ENCODE data around the gene ABCF3.
"Not testable (repeated sequence)": the region's sequence is repeated elsewhere in the genome, so short reads cannot be mapped to it uniquely, and the experiment has no call there.

Gene ABCF3

DNA sequence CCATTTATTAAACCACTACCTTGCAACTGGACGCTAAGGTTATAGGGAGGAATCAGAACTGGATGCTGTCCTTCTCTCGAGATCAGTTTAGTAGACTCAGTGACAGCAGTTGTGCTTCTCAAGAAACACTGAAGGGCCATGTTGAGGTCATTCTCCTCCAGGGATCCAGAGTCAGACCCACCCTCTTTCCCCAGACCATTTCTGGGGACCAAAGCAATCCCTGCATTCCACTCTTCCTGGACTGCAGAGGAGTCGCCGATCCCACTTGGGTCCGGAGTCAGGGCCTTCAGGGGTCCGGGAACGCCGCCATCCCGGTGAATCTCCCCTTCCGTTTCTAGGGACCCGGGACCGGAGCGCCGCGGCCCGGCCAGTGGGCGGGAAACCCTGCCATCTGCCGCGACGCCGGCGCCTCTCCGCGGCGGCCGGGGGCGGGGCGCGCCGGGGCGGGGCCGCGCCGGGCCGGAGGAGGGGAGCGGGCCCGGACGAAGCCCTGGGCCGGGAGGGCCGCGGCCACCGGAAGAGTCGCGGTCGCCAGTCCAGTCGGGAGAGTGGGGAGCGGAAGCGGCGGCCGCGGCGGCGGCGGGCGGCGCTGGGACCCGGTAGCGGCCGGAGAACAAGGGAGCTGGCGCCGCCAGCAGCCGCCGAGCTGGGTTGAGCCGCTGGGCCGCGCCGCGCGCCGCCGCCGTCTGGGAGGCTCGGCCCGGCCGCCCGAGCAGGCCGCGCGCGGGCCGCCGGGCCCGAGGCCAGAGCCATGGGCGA, 30.9 kb upstream of the ABCF3 start, which contains the start of gene DVL3:
Gene DVL3, plus strand, starts transcription at position 493 of the 759 bp plus-strand sequence. Its CDS starts 259 bp downstream, at position 752.
- no peaks in the 10 kb centered on the region for H3K9me3 ChIP-seq (ENCODE audit: control insufficient read depth, low read length)
- H3K4me1 ChIP-seq (ENCODE audit: control insufficient read depth, insufficient read depth, low read length, poor library complexity, severe bottlenecking): peaks cover 17% of the 10 kb centered on the region
- peak within 1 kb of the TSS; percentile 63 for H3K27ac ChIP-seq (ENCODE audit: insufficient read depth, low read length, poor library complexity, severe bottlenecking)
- H3K36me3 ChIP-seq (ENCODE audit: control insufficient read depth, insufficient read depth, low read length): no peaks in the 10 kb centered on the region
- H3K4me3 ChIP-seq (ENCODE audit: insufficient read depth, low read depth, low read length, poor library complexity, severe bottlenecking): peak within 1 kb of the TSS; percentile 88
- peak; percentile 27 to 43 (median 31) for DNase-seq
- no peaks in the 10 kb centered on the region for H3K27me3 ChIP-seq (replicated peaks; ENCODE audit: control insufficient read depth, insufficient read depth, low read length, poor library complexity, severe bottlenecking)

DNA sequence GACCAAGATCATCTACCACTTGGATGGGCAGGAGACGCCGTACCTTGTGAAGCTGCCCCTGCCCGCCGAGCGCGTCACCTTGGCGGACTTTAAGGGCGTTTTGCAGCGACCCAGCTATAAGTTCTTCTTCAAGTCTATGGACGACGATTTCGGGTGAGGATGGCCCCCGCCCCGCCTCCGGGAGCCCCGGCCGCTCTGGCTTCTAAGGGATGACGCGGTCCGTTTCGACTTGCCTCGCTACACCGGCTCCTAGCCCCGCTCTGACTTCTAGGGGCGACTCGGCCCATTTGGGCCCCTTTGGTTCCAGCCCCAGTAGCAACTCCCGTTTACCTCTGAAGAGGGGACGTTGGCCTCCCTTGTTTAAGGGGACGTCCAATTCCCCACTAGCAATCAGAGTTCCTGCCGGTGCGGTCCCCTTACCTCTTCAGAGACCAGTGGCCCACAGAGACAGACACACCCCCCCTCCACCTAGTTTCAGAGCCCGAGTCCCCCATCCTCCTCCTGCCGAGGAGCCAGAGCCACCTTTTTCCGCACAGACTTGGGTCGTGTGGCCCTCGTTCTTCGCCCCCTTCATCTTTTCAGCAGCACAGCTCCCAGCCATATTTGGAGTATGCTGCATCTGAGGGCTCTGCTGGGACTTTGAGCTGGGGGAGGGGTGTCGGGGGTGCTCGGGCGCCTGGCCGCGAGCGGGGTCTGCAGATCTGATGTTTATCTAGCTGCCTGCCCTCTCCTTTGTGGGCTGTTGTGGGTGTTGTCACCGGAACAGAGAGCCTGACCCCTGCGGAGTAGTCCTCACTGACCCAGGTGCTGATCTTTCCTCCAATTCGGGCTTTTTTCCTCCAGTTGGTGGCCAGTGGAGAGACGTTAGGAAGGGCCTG, 30.1 kb upstream of the ABCF3 start:
- Histone ChIP-seq H3K27me3 (replicated peaks; ENCODE audit: control insufficient read depth, insufficient read depth, low read length, poor library complexity, severe bottlenecking) (no peaks in the 10 kb centered on the region), H3K4me3 (ENCODE audit: insufficient read depth, low read depth, low read length, poor library complexity, severe bottlenecking) (peak overlapping the region; percentile 88), H3K9me3 (ENCODE audit: control insufficient read depth, low read length) (no peaks in the 10 kb centered on the region), H3K27ac (ENCODE audit: insufficient read depth, low read length, poor library complexity, severe bottlenecking) (peak overlapping the region; percentile 63), H3K36me3 (ENCODE audit: control insufficient read depth, insufficient read depth, low read length) (no peaks in the 10 kb centered on the region), H3K4me1 (ENCODE audit: control insufficient read depth, insufficient read depth, low read length, poor library complexity, severe bottlenecking) (peaks cover 17% of the 10 kb centered on the region)
- DNase-seq: peak in 2 of 3 donors; percentile 24 to 25

DNA sequence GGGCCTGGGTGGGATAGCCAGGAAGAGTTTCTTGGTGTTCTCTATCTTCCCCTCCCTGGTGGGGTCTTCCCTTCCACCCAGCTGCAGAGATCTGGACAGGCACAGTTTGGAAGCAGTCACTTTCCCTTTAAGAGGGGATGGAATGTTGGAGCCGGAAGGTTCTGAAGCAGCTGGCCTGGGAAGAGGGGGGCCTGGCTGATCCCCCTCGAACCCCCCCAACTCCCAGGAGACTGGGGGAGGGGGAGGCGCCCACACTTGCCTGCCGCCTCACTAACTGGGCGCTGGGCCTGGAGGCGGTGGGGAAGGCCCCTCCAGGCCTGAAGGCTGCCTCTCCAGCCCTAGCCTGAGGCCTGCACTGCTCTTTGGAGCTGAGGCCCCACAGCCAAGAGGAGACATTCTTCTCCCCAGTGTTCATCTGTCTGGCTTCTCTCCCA, 29.5 kb upstream of the ABCF3 start:
- no peak overlapping the region for H3K27ac ChIP-seq (ENCODE audit: insufficient read depth, low read length, poor library complexity, severe bottlenecking)

DNA sequence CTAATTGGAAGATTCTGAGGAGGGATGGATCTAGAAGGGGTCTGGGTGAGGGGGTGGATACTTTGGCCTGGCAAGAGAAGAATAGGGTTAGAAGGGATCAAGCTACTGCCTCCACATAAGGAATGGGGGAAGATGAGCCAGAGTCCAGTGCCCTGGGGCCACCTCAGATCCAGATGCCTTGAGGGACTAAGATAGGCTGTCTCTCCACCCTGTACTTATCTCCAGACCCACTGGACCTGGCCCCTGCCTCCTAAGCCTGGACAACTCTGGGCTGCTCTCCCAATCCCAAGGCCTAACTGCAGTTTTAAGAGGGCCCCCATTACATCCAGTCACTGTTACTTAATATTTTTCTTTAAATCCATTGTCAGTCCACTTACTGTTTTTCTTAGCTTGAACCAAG, 28.8 kb upstream of the ABCF3 start:
- Histone ChIP-seq H3K27me3 (replicated peaks; ENCODE audit: control insufficient read depth, insufficient read depth, low read length, poor library complexity, severe bottlenecking) (no peaks in the 10 kb centered on the region), H3K36me3 (ENCODE audit: control insufficient read depth, insufficient read depth, low read length) (no peaks in the 10 kb centered on the region), H3K27ac (ENCODE audit: insufficient read depth, low read length, poor library complexity, severe bottlenecking) (no peak overlapping the region), H3K4me1 (ENCODE audit: control insufficient read depth, insufficient read depth, low read length, poor library complexity, severe bottlenecking) (peaks cover 17% of the 10 kb centered on the region), H3K9me3 (ENCODE audit: control insufficient read depth, low read length) (no peaks in the 10 kb centered on the region), H3K4me3 (ENCODE audit: insufficient read depth, low read depth, low read length, poor library complexity, severe bottlenecking) (no peak overlapping the region)
- no peak for DNase-seq

More for the DNA sequence above, 29.5 kb upstream of the ABCF3 start:
- no peaks in the 10 kb centered on the region for H3K36me3 ChIP-seq (ENCODE audit: control insufficient read depth, insufficient read depth, low read length)
- no peaks in the 10 kb centered on the region for H3K9me3 ChIP-seq (ENCODE audit: control insufficient read depth, low read length)
- H3K4me3 ChIP-seq (ENCODE audit: insufficient read depth, low read depth, low read length, poor library complexity, severe bottlenecking): peak overlapping the region; percentile 88
- peaks cover 17% of the 10 kb centered on the region for H3K4me1 ChIP-seq (ENCODE audit: control insufficient read depth, insufficient read depth, low read length, poor library complexity, severe bottlenecking)
- H3K27me3 ChIP-seq (replicated peaks; ENCODE audit: control insufficient read depth, insufficient read depth, low read length, poor library complexity, severe bottlenecking): no peaks in the 10 kb centered on the region
- DNase-seq: no peak

DNA sequence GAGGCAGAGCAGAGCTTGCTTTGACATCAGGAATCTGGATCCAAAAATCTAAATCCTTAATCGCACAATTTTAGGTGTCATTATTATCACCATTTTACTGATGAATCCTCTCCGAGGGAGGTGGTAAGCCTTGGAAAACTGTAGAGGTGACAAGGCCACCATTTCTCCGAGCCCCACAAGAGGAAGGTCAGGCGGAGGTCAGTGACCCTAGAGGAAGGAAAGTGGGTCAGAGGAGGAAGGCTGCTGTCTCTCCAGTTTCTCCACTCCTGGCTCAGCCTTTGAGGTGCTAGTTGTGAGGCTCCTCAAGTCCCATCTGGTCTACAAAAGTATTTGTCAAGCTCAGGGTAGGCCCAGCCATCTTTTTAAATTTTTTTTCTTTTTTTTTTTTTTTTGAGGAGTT, 27.6 kb upstream of the ABCF3 start:
- peaks cover under 1% of the 10 kb centered on the region for H3K36me3 ChIP-seq (ENCODE audit: control insufficient read depth, insufficient read depth, low read length)
- peaks cover 17% of the 10 kb centered on the region for H3K4me1 ChIP-seq (ENCODE audit: control insufficient read depth, insufficient read depth, low read length, poor library complexity, severe bottlenecking)
- no peaks in the 10 kb centered on the region for H3K9me3 ChIP-seq (ENCODE audit: control insufficient read depth, low read length)
- DNase-seq: no peak
- H3K4me3 ChIP-seq (ENCODE audit: insufficient read depth, low read depth, low read length, poor library complexity, severe bottlenecking): no peak overlapping the region
- H3K27ac ChIP-seq (ENCODE audit: insufficient read depth, low read length, poor library complexity, severe bottlenecking): no peak overlapping the region
- no peaks in the 10 kb centered on the region for H3K27me3 ChIP-seq (replicated peaks; ENCODE audit: control insufficient read depth, insufficient read depth, low read length, poor library complexity, severe bottlenecking)

DNA sequence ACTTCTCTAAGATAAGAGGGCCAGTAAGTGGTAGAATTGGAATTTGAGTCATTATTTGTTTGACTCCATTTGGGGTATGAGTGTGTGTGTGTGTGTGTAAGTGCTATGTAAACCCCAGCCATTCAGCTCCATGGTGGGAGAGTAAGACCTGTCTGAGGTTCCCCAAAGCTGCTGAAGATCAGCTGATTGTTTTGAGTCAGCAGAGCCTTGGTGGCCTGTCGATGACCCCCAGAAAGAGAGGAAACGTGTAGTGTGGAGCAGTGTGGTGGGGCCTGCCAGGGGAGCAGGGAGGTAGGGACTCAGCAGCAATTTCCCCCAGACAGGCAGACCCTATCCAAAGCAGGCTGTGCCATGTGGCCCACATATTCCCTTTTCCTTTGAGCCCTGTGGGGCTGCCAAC, 25.5 kb upstream of the ABCF3 start:
- Histone ChIP-seq H3K36me3 (ENCODE audit: control insufficient read depth, insufficient read depth, low read length) (peaks cover 21% of the 10 kb centered on the region), H3K27ac (ENCODE audit: insufficient read depth, low read length, poor library complexity, severe bottlenecking) (no peak overlapping the region), H3K27me3 (replicated peaks; ENCODE audit: control insufficient read depth, insufficient read depth, low read length, poor library complexity, severe bottlenecking) (no peaks in the 10 kb centered on the region), H3K9me3 (ENCODE audit: control insufficient read depth, low read length) (no peaks in the 10 kb centered on the region), H3K4me3 (ENCODE audit: insufficient read depth, low read depth, low read length, poor library complexity, severe bottlenecking) (no peak overlapping the region), H3K4me1 (ENCODE audit: control insufficient read depth, insufficient read depth, low read length, poor library complexity, severe bottlenecking) (peaks cover 13% of the 10 kb centered on the region)
- DNase-seq: no peak

DNA sequence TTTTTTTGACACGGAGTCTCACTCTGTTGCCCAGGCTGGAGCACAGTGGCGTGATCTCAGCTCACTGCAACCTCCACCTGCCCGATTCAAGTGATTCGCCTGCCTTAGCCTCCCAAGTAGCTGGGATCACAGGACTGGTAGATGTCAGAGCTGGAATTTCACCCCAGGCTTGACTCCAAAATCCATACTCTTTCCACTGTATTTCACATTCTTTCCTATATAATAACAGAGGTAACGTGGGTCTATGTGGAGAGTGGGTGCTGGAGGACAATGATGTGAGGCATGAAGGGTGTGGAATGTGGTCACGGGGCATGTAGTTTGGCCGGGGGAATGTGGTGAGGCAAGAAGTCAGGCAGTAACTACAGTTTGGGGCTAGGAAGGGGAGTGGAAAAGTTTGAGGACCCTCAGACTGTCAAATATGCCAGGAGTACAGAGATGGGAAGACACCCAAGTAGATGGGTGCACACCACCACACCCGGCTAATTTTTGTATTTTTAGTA, 23.4 kb upstream of the ABCF3 start:
- not testable (repeated sequence) for H3K4me3 ChIP-seq (ENCODE audit: insufficient read depth, low read depth, low read length, poor library complexity, severe bottlenecking); H3K27me3 ChIP-seq (replicated peaks; ENCODE audit: control insufficient read depth, insufficient read depth, low read length, poor library complexity, severe bottlenecking); H3K4me1 ChIP-seq (ENCODE audit: control insufficient read depth, insufficient read depth, low read length, poor library complexity, severe bottlenecking); H3K9me3 ChIP-seq (ENCODE audit: control insufficient read depth, low read length); DNase-seq; H3K27ac ChIP-seq (ENCODE audit: insufficient read depth, low read length, poor library complexity, severe bottlenecking)
- H3K36me3 ChIP-seq (ENCODE audit: control insufficient read depth, insufficient read depth, low read length): peaks cover 32% of the 10 kb centered on the region

DNA sequence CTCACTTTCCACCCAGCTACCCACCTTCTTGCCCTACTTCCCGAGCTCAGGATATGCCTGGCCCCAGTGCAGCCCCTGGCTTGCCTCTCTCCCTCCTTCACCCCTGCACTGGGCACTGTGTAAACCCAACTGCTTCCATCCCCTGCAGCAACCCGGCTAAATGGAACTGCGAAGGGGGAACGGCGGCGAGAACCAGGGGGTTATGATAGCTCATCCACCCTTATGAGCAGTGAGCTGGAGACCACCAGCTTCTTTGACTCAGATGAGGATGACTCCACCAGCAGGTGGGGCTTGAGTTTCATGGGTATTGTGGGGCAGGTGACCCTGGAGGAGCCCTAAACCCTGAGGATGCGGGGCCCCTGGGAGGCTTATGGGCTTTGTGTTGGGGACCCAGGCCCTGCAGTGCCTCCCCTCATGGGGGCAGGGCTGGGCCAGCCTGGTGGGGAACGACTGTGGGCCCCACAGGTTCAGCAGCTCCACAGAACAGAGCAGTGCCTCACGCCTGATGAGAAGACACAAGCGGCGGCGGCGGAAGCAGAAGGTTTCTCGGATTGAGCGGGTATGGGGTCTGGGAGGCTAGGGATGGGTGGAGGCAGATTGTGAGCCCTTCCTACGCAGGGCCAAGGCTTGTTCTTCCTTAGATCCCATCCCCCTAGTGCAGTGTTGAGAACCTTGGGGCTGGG, 21.2 kb upstream of the ABCF3 start:
- H3K27ac ChIP-seq (ENCODE audit: insufficient read depth, low read length, poor library complexity, severe bottlenecking): no peak overlapping the region
- no peak overlapping the region for H3K4me3 ChIP-seq (ENCODE audit: insufficient read depth, low read depth, low read length, poor library complexity, severe bottlenecking)
- no peaks in the 10 kb centered on the region for H3K27me3 ChIP-seq (replicated peaks; ENCODE audit: control insufficient read depth, insufficient read depth, low read length, poor library complexity, severe bottlenecking)
- DNase-seq: no peak
- H3K36me3 ChIP-seq (ENCODE audit: control insufficient read depth, insufficient read depth, low read length): peaks cover 39% of the 10 kb centered on the region
- no peaks in the 10 kb centered on the region for H3K4me1 ChIP-seq (ENCODE audit: control insufficient read depth, insufficient read depth, low read length, poor library complexity, severe bottlenecking)
- no peaks in the 10 kb centered on the region for H3K9me3 ChIP-seq (ENCODE audit: control insufficient read depth, low read length)

DNA sequence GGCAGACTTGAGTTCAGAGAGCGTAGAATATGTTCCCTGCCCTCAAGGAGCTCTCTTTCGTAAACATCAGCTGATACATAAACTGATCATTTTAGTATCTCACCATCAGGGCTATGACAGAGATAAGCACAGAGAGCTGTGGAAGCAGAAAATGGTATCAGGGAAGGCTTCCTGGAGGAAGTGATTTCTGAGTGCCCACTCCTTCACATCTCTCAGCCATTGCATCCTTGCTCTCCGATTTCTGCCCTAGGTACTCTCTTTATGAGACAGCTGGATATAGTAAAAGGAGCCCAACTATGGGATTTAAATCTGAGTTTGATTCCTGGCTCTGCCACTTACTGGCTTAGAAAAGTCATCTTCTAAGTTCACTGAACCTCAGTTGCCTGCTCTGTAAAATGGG, 20.5 kb upstream of the ABCF3 start:
- Histone ChIP-seq H3K27ac (ENCODE audit: insufficient read depth, low read length, poor library complexity, severe bottlenecking) (no peak overlapping the region), H3K4me3 (ENCODE audit: insufficient read depth, low read depth, low read length, poor library complexity, severe bottlenecking) (no peak overlapping the region), H3K36me3 (ENCODE audit: control insufficient read depth, insufficient read depth, low read length) (peaks cover 39% of the 10 kb centered on the region), H3K4me1 (ENCODE audit: control insufficient read depth, insufficient read depth, low read length, poor library complexity, severe bottlenecking) (no peaks in the 10 kb centered on the region), H3K27me3 (replicated peaks; ENCODE audit: control insufficient read depth, insufficient read depth, low read length, poor library complexity, severe bottlenecking) (no peaks in the 10 kb centered on the region), H3K9me3 (ENCODE audit: control insufficient read depth, low read length) (no peaks in the 10 kb centered on the region)
- DNase-seq: no peak

All from effector memory CD4-positive, alpha-beta T cell (primary cell).